ENCODE measurements around the gene CCNG1. TPM values are rescaled to one million over a fixed set of nuclear protein-coding genes. Genes with fewer than 3 reads are reported as not detected.
"Not testable (repeated sequence)": the region's sequence is repeated elsewhere in the genome, so short reads cannot be mapped to it uniquely, and the experiment has no call there.

Gene CCNG1
- total and polyA plus RNA-seq, 2 donors = 107 to 150 TPM

DNA sequence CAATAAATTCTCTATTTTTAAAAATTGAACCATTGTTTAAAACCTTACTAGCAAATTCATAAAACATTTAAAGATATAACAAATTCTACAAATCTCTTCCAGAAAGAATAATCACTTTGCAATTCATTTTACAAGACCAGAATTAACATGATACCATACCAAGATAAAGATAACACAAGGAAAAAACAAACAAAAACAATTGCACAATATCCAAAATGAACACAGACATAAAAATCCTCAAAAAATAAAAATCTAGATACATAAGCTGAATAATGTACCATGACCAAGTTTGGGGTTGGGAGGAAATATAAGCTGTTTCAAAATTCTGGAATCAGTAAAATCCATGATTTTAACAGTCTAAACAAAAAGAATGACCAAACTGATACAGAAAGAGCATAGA, 11.1 kb downstream of the CCNG1 start:
- no peak overlapping the region for H3K27ac ChIP-seq (ENCODE audit: low read depth in 1 of 2, low read length in 1 of 2)
- no peaks in the 10 kb centered on the region for H3K4me1 ChIP-seq (ENCODE audit: control insufficient read depth in 2 of 2, insufficient read depth in 2 of 2, low read length in 2 of 2)
- no peak for DNase-seq (ENCODE audit: low read depth in 6 of 9, low spot score in 9 of 9)
- H3K27me3 ChIP-seq (ENCODE audit: control insufficient read depth in 2 of 2, insufficient read depth in 1 of 2, low read length in 1 of 2) = no peaks in the 10 kb centered on the region
- H3K36me3 ChIP-seq (ENCODE audit: control insufficient read depth in 2 of 2, insufficient read depth in 2 of 2, low read length in 1 of 2) = peaks cover 2 to 55% of the 10 kb centered on the region in 2 donors
- no peaks in the 10 kb centered on the region for H3K9me3 ChIP-seq (ENCODE audit: control insufficient read depth in 2 of 2, insufficient read depth in 1 of 2, low read length in 1 of 2)
- no peak overlapping the region for H3K4me3 ChIP-seq (ENCODE audit: low read length in 2 of 2)

DNA sequence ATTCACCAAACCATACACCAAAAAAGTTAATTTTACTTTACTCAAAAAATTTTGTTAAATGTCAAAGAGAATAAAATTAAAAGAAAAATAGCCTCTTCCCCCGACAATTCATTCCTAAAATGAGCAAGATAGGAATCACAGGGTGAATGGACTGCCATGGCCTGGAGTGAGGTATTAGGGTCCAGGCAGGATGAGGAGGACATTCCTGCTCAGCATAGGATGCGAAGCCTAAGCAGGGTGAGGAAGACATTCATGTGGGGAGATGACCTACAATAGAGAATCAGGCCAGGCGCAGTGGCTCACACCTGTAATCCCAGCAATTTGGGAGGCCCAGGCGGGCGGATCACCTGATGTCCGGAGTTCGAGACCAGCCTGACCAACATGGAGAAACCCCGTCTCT, 14.1 kb downstream of the CCNG1 start:
- Histone ChIP-seq H3K4me1 (ENCODE audit: control insufficient read depth in 2 of 2, insufficient read depth in 2 of 2, low read length in 2 of 2) (no peaks in the 10 kb centered on the region), H3K36me3 (ENCODE audit: control insufficient read depth in 2 of 2, insufficient read depth in 2 of 2, low read length in 1 of 2) (peaks cover 6 to 57% of the 10 kb centered on the region in 2 donors), H3K9me3 (ENCODE audit: control insufficient read depth in 2 of 2, insufficient read depth in 1 of 2, low read length in 1 of 2) (no peaks in the 10 kb centered on the region), H3K27ac (ENCODE audit: low read depth in 1 of 2, low read length in 1 of 2) (no peak overlapping the region), H3K4me3 (ENCODE audit: low read length in 2 of 2) (no peak overlapping the region), H3K27me3 (ENCODE audit: control insufficient read depth in 2 of 2, insufficient read depth in 1 of 2, low read length in 1 of 2) (no peaks in the 10 kb centered on the region)
- WGBS = 98% methylated on average over 8 of the region's 8 CpGs
- no peak for DNase-seq (ENCODE audit: low read depth in 6 of 9, low spot score in 9 of 9)

DNA sequence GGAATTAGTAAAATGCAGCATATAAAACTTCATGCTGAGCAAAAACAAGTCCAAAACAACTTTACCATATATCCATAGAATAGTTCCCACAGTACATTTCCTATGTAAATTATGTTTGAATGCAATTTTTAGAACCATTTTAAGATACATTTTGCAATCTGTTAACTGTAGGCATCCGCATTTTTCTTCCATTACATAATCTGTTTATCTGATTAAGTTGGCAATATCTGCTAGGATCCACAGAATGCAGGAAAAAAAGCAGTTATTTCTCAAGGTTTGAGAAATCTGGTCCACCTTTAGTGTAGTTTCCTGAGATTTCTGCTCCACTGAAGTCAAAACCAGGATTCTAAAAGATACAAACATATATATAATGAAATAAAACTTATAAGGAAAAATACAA, 16.3 kb downstream of the CCNG1 start:
- no peaks in the 10 kb centered on the region for H3K9me3 ChIP-seq (ENCODE audit: control insufficient read depth in 2 of 2, insufficient read depth in 1 of 2, low read length in 1 of 2)
- no peaks in the 10 kb centered on the region for H3K27me3 ChIP-seq (ENCODE audit: control insufficient read depth in 2 of 2, insufficient read depth in 1 of 2, low read length in 1 of 2)
- H3K4me1 ChIP-seq (ENCODE audit: control insufficient read depth in 2 of 2, insufficient read depth in 2 of 2, low read length in 2 of 2) = peaks cover 0 to 7% of the 10 kb centered on the region in 2 donors
- 99% methylated on average over 1 of the region's 1 CpG for WGBS
- DNase-seq (ENCODE audit: low read depth in 6 of 9, low spot score in 9 of 9) = no peak
- H3K27ac ChIP-seq (ENCODE audit: low read depth in 1 of 2, low read length in 1 of 2) = no peak overlapping the region
- peaks cover 6 to 46% of the 10 kb centered on the region in 2 donors for H3K36me3 ChIP-seq (ENCODE audit: control insufficient read depth in 2 of 2, insufficient read depth in 2 of 2, low read length in 1 of 2)
- H3K4me3 ChIP-seq (ENCODE audit: low read length in 2 of 2) = no peak overlapping the region

DNA sequence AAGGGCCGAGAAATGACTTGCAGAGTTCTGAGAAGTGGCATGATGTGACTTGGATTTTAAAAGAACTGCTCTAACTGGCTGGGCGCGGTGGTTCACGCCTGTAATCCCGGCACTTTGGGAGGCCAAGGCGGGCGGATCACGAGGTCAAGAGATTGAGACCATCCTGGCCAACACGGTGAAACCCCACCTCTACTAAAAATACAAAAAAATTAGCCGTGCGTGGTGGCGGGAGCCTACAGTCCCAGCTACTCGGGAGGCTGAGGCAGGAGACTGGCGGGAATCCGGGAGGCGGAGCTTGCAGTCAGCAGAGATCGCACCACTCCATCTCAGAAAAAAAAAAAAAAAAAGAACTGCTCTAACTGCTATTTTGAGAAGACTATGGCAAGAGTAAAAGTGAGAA, 18.0 kb downstream of the CCNG1 start:
- not testable (repeated sequence) for H3K27me3 ChIP-seq (ENCODE audit: control insufficient read depth in 2 of 2, insufficient read depth in 1 of 2, low read length in 1 of 2); H3K4me3 ChIP-seq (ENCODE audit: low read length in 2 of 2); H3K27ac ChIP-seq (ENCODE audit: low read depth in 1 of 2, low read length in 1 of 2); H3K9me3 ChIP-seq (ENCODE audit: control insufficient read depth in 2 of 2, insufficient read depth in 1 of 2, low read length in 1 of 2); DNase-seq (ENCODE audit: low read depth in 6 of 9, low spot score in 9 of 9); H3K4me1 ChIP-seq (ENCODE audit: control insufficient read depth in 2 of 2, insufficient read depth in 2 of 2, low read length in 2 of 2)
- peaks cover 6 to 40% of the 10 kb centered on the region in 2 donors for H3K36me3 ChIP-seq (ENCODE audit: control insufficient read depth in 2 of 2, insufficient read depth in 2 of 2, low read length in 1 of 2)
- WGBS = 99% methylated on average over 17 of the region's 17 CpGs

DNA sequence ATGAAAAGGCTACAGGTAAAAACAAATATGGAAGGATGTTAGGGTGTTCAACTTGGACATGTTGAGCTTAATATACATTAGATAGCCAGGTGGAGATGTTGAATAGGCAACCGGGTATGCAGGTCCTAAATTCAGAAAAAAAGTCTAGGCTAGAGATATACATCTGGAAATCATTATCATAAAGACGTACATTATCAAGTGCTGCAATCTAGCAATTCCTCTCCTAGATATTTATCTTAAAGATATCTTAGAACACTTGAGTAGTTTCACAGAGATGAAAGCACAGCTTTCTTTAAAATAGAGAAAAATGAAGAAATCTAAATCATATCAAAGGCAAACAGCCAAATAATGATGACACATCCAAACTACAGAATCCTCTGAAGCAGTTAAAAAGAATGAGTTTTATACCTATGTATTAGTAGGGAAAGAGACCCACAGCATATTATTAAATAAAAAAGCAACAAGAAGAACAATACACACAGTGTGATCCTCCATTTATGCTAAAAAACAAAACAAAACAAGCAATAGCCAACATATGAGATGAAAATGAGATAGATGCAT, 18.7 kb downstream of the CCNG1 start:
- 83% methylated on average over 2 of the region's 2 CpGs for WGBS

DNA sequence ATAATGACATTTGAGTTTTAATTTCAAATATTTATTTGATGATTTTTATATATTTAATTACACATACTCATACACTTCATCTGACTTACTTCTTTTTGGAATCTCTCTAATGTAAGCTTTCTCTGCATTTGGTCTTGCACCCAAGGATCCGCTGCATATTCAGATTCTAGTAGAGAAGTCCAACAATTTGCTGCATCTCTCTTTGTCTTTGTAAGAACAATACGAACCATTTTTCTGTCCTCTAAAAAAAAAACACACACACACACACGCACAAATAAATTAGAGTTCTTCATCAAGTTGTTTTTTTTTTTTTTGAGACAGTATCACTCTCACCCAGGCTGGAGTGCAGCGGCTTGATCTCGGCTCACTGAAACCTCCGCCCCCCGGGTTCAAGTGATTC, 19.4 kb downstream of the CCNG1 start:
- Histone ChIP-seq H3K27me3 (ENCODE audit: control insufficient read depth in 2 of 2, insufficient read depth in 1 of 2, low read length in 1 of 2) (no peaks in the 10 kb centered on the region), H3K9me3 (ENCODE audit: control insufficient read depth in 2 of 2, insufficient read depth in 1 of 2, low read length in 1 of 2) (no peaks in the 10 kb centered on the region), H3K4me1 (ENCODE audit: control insufficient read depth in 2 of 2, insufficient read depth in 2 of 2, low read length in 2 of 2) (peaks cover 0 to 11% of the 10 kb centered on the region in 2 donors), H3K4me3 (ENCODE audit: low read length in 2 of 2) (no peak overlapping the region), H3K27ac (ENCODE audit: low read depth in 1 of 2, low read length in 1 of 2) (no peak overlapping the region), H3K36me3 (ENCODE audit: control insufficient read depth in 2 of 2, insufficient read depth in 2 of 2, low read length in 1 of 2) (peaks cover 6 to 32% of the 10 kb centered on the region in 2 donors)
- WGBS = 98% methylated on average over 7 of the region's 7 CpGs
- no peak for DNase-seq (ENCODE audit: low read depth in 6 of 9, low spot score in 9 of 9)

More for the DNA sequence above, 18.7 kb downstream of the CCNG1 start:
- no peak for DNase-seq (ENCODE audit: low read depth in 6 of 9, low spot score in 9 of 9)
- H3K9me3 ChIP-seq (ENCODE audit: control insufficient read depth in 2 of 2, insufficient read depth in 1 of 2, low read length in 1 of 2) = no peaks in the 10 kb centered on the region
- no peak overlapping the region for H3K27ac ChIP-seq (ENCODE audit: low read depth in 1 of 2, low read length in 1 of 2)
- no peaks in the 10 kb centered on the region for H3K27me3 ChIP-seq (ENCODE audit: control insufficient read depth in 2 of 2, insufficient read depth in 1 of 2, low read length in 1 of 2)
- peaks cover 0 to 11% of the 10 kb centered on the region in 2 donors for H3K4me1 ChIP-seq (ENCODE audit: control insufficient read depth in 2 of 2, insufficient read depth in 2 of 2, low read length in 2 of 2)
- no peak overlapping the region for H3K4me3 ChIP-seq (ENCODE audit: low read length in 2 of 2)
- peaks cover 6 to 37% of the 10 kb centered on the region in 2 donors for H3K36me3 ChIP-seq (ENCODE audit: control insufficient read depth in 2 of 2, insufficient read depth in 2 of 2, low read length in 1 of 2)

DNA sequence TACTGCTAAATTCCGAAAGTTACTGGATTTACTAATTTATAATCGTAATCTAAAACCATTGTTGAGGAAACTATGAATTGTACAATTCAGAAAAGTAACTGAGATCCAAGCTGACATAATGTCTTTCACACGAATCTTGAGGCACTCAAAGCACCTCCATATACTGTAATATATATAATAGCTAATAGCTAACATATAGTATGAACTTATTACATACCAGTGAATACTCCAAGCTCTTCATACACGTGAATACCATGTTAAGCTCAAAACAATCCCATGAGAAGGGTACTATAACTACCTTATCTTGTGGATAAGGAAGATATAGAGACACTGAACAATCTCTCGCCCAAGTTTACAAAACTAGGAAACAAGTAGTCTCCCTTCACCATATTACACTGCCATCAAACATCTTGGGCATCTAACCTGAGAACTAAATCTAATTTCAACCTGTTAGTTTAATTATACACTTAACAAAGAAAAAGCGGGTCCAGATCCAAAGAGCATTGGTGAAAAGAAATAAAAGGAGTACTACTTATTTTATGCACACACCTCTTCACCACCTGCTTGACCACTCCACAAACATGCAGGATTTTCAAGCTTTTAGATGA, 21.5 kb downstream of the CCNG1 start:
- 45% methylated on average over 6 of the region's 6 CpGs for WGBS
- Histone ChIP-seq H3K36me3 (ENCODE audit: control insufficient read depth in 2 of 2, insufficient read depth in 2 of 2, low read length in 1 of 2) (peaks cover 6 to 22% of the 10 kb centered on the region in 2 donors), H3K4me3 (ENCODE audit: low read length in 2 of 2) (peak overlapping the region; percentile 60 to 84), H3K4me1 (ENCODE audit: control insufficient read depth in 2 of 2, insufficient read depth in 2 of 2, low read length in 2 of 2) (peaks cover 0 to 20% of the 10 kb centered on the region in 2 donors), H3K27ac (ENCODE audit: low read depth in 1 of 2, low read length in 1 of 2) (peak overlapping the region; percentile 66 to 99), H3K27me3 (ENCODE audit: control insufficient read depth in 2 of 2, insufficient read depth in 1 of 2, low read length in 1 of 2) (no peaks in the 10 kb centered on the region), H3K9me3 (ENCODE audit: control insufficient read depth in 2 of 2, insufficient read depth in 1 of 2, low read length in 1 of 2) (no peaks in the 10 kb centered on the region)
- DNase-seq (ENCODE audit: low read depth in 6 of 9, low spot score in 9 of 9) = peak in 2 of 9 donors; percentile 4 to 41

DNA sequence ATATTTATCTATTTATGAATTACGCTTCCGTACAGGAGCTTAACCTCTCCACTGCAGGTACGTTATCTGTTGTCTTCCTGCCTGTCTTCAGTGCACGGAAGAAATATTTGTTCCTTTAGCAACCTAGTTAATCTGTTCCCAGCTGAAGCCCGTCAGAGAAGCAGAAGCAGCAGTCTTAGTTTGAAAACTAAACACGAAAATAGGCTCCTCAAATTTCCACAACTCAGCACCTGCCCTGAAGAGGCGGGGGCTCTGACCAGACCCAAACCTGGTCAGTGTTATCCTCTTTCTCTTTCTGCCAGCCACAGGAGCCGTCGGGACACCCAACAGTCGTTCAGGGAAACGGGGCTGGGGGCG, 22.0 kb downstream of the CCNG1 start:
- H3K36me3 ChIP-seq (ENCODE audit: control insufficient read depth in 2 of 2, insufficient read depth in 2 of 2, low read length in 1 of 2) = peaks cover 6 to 21% of the 10 kb centered on the region in 2 donors
- H3K4me3 ChIP-seq (ENCODE audit: low read length in 2 of 2) = peak overlapping the region; percentile 60 to 84
- WGBS = 1% methylated on average over 12 of the region's 12 CpGs
- H3K27ac ChIP-seq (ENCODE audit: low read depth in 1 of 2, low read length in 1 of 2) = peak overlapping the region; percentile 99
- no peak for DNase-seq (ENCODE audit: low read depth in 6 of 9, low spot score in 9 of 9)
- no peaks in the 10 kb centered on the region for H3K9me3 ChIP-seq (ENCODE audit: control insufficient read depth in 2 of 2, insufficient read depth in 1 of 2, low read length in 1 of 2)
- peaks cover 0 to 20% of the 10 kb centered on the region in 2 donors for H3K4me1 ChIP-seq (ENCODE audit: control insufficient read depth in 2 of 2, insufficient read depth in 2 of 2, low read length in 2 of 2)
- H3K27me3 ChIP-seq (ENCODE audit: control insufficient read depth in 2 of 2, insufficient read depth in 1 of 2, low read length in 1 of 2) = no peaks in the 10 kb centered on the region

DNA sequence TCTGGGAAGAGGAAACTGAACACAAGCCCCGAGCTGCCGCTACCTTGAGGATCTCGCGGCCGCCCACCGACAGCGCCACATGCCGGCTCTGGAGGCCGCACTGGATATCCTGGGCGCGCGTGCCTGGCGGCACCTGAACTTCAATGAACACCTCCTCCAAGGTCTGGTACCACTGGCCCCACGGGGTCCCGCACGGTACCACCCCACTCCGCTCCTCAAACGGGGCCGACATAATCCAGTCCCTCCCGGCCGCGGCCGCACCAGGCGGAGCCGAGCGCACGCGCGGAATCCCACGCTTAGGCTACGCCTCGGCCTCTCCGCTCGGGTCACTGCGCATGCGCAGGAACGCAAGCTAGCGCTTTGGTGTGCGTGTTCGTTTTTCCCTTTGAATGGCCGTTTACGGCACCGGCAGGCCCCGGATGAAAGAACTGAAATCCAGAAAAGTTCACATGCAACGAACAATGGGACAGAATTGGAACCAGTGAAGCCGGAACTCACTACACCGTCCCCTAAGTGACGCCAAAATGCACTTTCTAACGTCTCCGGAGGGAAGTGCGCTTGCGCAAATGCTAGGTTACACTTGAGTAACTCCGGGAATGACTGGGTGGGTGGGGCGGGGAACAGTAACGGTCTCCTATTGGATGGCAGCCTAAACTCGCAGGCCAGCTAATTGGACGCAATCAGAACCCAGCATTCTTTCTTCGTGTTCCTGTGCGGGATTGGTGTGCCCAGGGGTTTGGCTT, 22.6 kb downstream of the CCNG1 start, which contains the start of gene NUDCD2:
NUDCD2 (minus strand) TSS at position 284 of the 743 bp plus-strand sequence; CDS start at position 232, 52 bp downstream.
- Histone ChIP-seq H3K4me3 (ENCODE audit: low read length in 2 of 2) (peak within 1 kb of the TSS; percentile 60 to 84), H3K27me3 (ENCODE audit: control insufficient read depth in 2 of 2, insufficient read depth in 1 of 2, low read length in 1 of 2) (no peaks in the 10 kb centered on the region), H3K9me3 (ENCODE audit: control insufficient read depth in 2 of 2, insufficient read depth in 1 of 2, low read length in 1 of 2) (no peaks in the 10 kb centered on the region), H3K27ac (ENCODE audit: low read depth in 1 of 2, low read length in 1 of 2) (peak within 1 kb of the TSS; percentile 99), H3K4me1 (ENCODE audit: control insufficient read depth in 2 of 2, insufficient read depth in 2 of 2, low read length in 2 of 2) (peaks cover 0 to 20% of the 10 kb centered on the region in 2 donors), H3K36me3 (ENCODE audit: control insufficient read depth in 2 of 2, insufficient read depth in 2 of 2, low read length in 1 of 2) (peaks cover 3 to 16% of the 10 kb centered on the region in 2 donors)
- peak; percentile 91 to 99 (median 97) for DNase-seq (ENCODE audit: low read depth in 6 of 9, low spot score in 9 of 9)
- WGBS = under 1% methylated on average over 59 of the region's 59 CpGs

Measured in thymus (tissue), 11 donors.